Retina (tissue), 1 donor: ENCODE measurements around the gene EPHA6.
A peak's percentile ranks its signal among the peaks of the same experiment; 100 is the strongest.

Experiments used
- DNase-seq: peaks from one replicate; pipeline ENCODE4 v3.0.0-alpha.2; 2016

Gene EPHA6

DNA sequence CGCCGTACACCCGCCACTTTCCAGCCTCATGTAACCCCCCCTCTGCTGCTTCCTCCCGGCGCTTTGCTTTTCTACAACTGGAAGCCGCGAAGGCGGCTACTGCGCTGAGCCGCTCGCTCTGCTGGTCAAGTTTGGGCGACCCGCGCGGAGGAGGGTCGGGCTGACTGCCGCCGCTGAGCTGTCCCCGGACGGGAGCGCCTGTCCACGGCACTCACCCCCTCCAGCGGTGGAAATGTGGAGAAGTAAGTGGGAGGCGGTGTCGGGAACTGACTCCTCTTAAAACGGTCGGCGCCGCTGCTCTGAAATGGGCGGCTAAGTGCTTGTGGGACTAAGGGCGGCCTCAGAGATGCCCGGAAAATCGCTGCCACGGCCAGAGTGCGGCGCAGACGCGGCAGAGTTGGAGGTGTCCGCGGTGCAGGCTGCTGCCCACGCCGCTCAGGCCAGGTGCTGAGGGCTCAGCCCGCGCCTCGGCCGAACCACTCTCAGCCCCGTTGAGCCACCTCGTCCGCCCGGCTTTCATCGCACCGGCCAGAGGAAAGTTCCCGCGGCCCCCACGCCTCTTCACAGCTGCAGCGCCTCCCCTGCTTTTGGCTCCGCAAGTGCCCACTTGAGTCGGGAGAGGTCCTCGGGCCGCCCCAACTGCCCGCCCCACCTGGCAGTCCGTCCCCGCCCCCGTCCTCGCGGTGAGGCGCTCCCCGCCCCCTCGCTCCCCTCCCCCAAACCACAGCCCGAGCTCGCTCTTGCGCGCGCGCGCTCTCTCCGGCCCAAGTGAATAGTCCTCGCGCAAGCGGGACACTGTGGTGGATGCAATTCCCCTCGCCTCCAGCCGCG, at the start of gene EPHA6:
Gene EPHA6, plus strand, starts transcription at position 775 of the 831 bp plus-strand sequence.
- peak; percentile 93 for DNase-seq

DNA sequence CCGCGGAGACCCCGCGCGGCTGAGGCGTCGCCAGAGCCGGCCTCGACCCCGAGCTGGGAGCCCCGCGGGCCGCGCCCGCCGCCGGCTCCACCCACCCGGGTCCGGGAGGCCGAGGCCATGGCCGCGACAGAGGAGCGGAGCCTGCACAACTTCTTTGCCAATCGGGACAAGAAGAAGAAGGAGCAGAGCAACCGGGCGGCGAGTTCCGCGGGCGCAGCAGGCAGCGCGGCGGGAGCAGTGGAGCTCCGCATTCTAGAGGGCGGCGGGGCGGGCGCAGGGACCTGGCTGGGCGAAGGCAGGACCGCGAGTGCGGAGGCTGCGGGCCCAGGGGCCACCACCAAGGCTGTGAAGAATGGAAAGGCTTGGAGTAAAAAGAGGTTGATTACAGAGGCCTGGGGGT, 37.6 kb upstream of the EPHA6 start:
- no peak for DNase-seq

DNA sequence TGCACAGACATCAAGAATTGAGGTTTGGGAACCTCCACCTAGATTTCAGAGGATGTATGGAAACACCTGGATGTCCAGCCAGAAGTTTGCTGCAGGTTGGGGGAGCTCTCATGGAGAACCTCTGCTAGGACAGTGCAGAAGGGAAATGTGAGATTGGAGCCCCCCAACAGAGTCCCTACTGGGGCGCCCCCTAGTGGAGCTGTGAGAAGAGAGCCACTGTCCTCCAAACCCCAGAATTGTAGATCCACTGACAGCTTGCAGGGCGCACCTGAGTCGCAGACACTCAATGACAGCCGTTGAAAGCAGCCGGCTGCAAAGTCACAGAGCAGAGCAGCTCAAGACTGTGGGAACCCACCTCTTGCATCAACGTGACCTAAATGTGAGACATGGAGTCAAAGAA, 34.6 kb upstream of the EPHA6 start:
- DNase-seq, result no peak

DNA sequence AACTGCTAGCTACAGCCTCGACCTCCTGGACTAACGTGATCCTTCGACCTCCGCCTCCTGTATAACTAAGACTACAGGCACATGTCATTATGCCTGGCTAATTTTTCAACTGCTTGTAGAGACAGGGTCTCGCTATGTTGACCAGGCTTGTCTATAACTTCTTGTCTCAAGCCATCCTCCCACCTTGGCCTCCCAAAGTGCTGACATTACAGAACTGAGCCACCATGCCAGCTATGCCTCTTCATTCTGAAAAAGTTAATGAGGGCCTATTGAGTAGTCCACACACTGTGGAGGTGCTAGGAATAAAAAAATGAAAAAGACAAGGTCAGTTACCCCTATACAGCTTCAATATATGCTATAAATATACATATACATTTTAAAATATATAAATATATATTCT, 18.3 kb upstream of the EPHA6 start:
- DNase-seq, result no peak

DNA sequence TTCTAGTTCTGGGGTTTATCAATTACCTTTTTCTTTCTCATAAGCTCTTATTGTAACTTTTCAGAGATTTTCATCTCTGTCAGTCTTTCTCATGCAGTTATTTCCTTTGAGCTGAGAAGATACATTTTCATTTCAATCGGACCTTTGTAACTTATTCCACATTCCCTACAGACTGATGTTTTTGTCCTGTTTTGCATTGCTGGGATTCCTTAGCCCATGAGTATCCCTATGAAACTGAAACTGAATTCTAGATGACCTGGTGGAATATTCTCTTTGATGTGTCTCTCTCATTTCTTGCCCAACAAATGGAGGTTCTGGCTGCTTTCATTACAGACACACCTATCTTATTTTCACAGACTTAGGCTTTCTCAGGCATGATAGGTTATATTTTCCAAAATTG, 10.5 kb upstream of the EPHA6 start:
- DNase-seq, result no peak

DNA sequence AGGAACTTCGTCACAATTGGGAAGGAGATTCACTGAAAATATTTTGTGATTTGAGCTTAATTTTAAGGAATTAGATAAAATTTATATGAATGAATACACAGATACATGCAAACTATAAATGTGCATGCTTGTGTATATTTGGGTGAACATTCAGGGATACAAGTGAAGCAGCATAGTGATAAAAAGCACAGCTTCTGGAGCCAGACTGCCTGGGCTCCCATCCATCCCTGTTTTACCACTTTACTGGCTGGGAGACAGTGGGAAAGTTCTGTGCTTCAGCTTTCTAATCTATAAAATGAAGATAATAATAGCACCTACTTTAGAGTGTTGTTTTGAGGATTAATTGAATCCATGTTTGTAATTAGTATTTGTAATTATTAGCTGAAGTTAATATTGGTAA, 8.1 kb upstream of the EPHA6 start:
- no peak for DNase-seq

DNA sequence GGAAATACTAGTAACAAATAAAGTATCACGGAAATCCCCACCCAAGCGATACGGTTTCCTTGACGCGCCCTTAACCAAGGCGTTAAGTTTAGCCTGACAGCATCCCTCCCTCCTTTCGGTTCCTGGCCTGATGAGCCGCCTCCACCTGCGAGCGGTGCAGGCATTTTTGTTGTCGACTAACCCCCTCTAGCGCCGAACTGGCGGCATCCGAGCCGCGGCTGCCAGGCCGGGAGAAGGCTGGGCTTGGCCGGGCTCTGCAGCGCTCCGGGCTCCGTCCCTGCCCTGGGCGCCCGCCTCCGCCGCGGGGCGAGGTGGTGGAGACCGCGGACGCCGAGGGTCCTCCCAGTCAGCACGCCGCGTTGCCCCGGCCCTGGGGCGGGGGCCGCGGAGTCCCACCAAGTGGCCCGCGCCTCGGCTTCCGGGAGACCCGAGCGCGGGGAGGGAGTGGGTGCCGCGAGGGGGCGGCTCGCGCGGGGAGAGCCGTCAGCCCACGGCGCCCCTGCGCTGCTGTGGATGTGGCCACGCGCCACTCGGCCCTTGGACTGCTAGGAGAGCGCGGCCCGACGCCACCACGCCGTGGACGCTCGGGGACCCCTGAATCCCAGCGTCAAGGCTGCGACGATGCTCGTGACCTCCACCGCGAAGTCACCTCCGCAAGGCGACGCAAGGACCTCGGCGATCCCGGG, 1.1 kb upstream of the EPHA6 start:
- peak; percentile 94 for DNase-seq

DNA sequence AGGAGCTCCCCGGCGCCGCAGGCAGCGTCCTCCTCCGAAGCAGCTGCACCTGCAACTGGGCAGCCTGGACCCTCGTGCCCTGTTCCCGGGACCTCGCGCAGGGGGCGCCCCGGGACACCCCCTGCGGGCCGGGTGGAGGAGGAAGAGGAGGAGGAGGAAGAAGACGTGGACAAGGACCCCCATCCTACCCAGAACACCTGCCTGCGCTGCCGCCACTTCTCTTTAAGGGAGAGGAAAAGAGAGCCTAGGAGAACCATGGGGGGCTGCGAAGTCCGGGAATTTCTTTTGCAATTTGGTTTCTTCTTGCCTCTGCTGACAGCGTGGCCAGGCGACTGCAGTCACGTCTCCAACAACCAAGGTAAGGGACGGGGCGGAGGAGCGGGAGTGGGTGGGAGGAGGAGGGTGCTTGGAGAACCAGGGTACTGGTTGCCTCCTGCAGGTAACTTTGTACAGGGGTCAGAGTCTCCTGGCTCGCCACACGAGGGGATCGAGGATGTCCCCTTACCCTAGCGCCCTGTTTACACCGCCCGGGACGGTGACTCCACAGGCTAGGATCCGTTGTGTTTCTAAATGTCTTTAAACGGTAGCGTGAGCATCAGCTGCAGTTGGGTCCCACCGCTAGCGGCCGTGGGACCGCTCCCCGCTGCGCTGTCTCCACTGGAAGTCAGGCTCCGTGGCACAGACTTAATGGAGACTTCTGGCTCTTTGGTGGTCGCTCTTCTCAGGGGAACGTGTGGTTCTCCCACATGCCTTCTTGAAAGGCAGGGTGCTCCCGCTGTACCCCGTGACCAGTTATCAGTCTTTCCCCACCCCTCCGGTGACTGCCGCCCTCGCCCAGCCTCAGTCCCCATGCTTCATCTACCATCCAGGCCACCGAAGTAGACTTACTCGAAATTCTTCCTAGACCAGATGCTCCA, 515 bp downstream of the EPHA6 start:
- peak; percentile 77 for DNase-seq

DNA sequence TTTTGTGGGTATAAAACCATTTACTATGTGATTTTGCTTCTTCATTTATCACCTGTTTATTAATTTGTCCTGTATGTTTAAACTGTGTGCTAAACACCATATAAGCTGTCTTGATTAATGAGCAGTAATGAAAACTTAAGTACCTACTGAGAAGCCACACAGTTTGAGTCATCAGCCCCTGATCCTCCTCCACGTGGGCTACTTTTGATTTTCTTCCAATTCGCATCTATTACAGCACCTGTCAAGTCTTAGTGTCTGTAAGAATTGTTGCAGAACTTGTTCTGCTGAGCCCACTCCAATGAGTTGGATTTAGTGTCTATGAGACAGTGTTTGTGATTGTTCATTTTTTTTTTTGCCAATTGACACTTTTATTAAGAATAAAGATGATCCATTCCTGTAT, 16.8 kb downstream of the EPHA6 start:
- no peak for DNase-seq

DNA sequence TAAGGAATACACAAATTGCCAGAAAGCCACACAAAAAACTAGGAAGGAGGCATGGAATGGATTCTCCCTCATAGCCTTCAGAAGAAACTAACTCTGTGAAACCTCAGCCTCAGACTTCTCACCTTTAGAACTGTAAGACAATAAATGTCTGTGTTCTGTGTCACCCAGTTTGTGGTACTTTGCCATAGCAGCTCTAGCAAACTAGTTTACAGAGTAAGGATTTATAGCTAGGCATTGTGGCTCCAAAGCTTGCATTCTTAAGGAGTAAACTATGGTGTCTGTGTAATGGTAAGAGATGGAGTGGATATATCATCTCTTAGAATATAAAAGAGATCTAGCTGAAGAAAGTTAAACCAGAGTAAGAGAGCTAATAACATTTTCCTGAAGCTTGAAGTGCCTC, 18.9 kb downstream of the EPHA6 start:
- no peak for DNase-seq

DNA sequence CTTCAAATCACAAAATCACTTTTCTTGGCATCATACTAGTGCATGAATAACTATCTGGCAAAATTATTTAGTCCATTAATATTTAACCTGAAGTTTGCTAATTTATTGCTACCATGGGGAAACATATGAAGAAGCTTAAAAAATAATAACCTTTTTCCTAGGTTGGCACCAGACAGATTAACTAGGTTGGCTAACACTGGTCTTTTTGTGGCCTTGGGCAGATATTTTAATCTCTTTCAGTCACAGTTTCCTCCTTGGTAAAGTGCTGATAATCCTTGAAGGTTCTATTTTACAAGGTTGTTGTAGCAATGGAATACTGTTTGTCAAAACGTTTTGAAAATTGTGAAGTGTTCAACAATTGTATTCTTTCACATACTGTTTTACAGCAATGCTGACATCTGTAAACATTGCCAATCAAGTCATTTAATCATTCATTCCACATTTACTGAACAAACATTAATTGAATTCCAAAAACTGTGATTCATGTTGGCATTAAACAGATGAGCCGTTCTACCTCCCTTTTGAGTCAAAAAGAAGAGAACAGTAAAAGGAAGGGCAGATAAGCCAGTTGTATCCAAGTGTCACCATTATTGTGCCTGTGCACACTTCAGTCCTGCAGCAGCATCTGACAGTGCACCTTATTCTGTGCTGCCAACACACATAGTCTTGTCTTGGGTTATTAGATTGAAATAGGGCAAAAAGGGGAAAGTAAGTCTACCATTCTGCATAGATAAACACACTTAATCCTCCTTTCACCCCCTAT, 21.9 kb downstream of the EPHA6 start:
- DNase-seq, result no peak

DNA sequence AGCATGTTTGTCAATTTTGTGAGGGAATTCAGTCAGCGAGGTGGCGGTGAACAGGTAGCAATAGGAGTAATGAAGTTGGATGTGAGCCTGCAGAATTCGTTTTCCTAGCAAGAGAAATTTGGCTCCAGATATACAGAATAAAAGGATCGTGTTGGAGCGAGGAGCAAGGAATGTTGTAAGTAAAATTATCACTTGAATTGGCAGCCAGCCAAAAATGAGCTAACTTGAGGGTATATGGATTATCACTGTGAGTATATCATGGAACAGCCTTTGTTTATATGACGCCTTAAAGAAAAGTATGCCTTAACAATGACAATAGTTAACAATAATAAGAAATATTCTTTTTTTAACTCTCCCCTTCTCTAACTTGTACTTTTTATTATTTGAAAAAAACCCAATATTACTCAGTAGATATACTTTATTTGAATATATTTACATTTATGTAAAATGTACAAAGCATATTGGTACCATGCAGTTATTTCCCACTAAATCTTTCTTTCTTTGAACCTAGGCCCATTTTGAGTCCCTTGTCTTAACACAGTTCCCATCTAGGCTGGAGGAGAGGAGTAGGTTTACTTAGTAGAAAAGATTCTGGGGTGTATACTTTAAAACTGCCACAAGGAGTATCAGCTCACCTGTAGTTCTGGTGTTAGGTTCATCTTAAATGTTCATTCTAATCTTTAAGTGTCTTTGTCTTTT, 29.3 kb downstream of the EPHA6 start:
- DNase-seq, result no peak

DNA sequence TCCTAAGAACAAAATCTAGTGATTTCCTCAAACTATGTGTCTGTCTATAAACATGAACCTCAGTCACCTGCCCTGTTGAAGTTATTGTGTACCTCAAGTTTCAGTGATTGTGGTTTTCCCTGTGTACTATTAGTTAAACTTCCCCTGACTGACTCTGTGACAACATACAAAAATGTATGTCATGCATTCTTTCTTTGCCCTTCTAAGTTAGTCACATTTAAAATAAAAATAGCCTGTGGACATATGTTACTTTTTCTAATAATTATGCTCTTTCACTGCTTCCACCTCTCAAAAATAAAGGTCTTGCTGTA, 29.8 kb downstream of the EPHA6 start:
- DNase-seq, result no peak

DNA sequence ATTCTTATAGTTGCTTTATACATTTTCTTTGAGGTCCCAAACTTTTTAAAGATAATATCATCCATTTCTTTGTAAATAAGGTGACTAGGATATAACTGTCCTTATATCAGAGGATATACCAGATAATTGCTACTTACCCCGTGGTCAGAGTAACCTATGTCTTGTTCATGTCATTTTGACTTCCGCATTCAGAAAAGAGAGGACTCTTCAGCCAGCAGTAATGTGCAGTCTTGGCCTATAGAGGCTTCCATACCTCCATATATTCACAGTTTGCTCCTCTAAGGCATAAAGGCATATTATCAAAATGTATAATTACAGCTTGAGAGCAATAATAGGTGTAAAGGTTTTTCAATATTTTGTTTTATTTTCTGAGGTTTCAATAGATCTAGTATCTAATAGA, 38.5 kb downstream of the EPHA6 start:
- DNase-seq, result no peak

DNA sequence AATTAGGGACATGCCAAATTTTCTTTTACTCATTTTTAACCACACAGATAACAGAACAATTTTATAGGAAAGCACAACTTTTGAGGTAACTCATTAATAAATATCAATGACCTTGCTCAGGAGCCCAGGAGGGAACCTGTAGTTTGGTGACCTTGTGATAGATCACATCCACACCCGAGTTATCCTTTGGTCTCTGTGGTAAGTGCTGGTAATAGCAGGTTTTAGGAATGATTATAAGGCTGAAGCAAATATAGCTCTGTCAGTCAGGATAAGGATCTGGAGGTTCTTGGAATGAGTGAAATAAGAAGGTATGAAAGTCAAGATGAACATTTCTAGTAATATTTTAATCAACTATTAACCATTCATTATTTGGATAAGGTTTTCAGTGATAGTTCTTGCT, 46.5 kb downstream of the EPHA6 start:
- DNase-seq, result no peak

DNA sequence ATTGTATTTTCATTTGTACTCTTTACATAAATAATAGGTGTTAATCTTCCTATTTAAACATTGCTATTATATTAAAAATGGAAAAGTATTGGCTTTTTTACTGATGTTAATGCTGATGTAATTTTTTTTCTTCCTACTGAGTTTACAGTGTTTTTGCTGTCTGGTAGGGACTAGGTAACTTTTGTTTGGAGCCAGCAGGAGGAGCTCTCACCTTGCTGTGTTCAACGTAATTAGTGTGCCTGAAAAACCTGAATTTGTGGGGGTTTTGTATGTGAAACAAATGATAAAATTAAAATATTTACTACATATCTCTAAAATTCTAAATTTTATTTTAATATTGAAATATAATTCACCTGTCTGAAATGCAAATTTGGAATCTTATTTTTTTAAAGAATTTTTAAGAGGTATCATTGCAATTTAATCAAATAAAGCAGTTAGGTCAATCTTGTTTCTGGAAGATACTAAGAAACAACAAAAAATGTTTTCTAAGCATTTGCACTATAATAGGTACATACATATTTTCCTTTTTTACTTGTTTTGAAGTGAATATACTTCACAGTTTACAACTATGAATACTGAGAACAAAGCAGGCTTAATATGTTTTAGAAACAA, 48.8 kb downstream of the EPHA6 start:
- peak; percentile 34 for DNase-seq

DNA sequence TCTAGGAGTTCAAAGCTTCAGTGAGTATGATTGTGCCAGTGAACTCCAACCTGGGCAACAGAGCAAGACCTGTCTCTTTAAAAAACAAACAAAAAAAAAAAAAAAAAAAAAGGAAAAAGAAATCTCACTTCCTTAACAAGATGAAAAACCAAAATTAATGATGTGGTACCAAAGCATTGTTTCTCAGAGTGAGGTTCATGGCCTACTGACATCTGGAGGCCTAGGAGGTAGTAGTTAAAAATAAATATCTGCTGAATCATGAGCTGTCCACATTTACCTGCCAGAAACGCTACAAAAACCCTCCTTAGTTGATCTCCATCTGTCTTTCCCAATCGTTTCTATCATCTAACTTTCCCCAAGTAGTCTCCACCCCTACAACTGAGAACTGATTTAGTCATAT, 51.2 kb downstream of the EPHA6 start:
- no peak for DNase-seq

DNA sequence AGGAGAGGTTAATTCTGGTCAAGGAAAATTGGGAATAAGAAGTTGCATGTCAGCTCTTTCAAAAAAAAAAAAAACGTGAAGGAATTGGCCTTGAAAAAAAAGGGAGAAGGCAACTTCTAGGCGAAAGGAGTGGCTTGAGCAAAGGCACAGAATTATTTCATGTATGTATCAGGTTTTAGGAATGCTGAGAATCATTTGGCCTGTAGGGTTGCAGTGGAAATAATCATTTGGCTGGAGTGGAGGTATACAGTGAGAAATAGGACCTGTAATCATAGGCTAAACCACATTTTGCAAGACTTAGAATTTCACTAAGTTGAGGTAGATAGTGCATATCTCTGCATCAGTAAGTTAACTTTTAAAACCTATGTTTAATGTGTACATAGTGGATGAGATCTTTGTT, 54.9 kb downstream of the EPHA6 start:
- DNase-seq, result no peak

DNA sequence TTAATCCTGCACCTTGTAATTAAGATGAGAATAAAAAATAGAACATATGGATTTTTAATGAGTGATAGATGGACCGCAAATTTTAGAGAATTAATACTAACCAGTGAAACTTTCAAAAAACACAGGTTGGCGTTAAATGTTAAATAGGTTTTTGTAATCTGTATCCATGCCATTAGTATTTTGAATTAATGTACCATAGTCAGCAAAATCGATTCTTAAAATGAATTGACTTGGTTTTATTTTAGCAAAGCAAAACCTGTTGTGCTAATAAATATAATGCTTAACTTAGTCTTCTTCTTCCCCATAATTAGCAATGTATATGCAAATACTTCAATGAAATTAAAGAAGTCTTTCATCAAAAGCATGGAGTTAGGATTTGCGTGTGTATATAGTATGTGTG, 63.1 kb downstream of the EPHA6 start:
- no peak for DNase-seq

DNA sequence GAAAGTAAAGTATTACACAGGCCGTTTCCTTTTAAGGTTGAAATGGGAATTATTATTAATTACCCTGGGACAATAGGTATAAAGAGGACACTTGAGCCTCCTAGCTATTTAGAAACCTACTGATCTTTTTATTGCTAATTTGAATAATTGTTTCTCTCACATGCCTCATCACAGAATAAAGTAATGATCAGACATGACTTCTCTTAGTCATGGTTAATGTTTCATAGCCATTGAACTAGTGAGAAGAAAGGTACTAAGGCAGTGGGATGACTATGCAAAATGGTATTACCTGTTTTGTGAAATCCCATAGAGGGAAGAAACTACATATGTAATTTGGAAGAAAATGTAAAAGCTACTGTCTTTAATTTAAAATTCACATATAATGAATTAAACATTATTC, 85.6 kb downstream of the EPHA6 start:
- no peak for DNase-seq

DNA sequence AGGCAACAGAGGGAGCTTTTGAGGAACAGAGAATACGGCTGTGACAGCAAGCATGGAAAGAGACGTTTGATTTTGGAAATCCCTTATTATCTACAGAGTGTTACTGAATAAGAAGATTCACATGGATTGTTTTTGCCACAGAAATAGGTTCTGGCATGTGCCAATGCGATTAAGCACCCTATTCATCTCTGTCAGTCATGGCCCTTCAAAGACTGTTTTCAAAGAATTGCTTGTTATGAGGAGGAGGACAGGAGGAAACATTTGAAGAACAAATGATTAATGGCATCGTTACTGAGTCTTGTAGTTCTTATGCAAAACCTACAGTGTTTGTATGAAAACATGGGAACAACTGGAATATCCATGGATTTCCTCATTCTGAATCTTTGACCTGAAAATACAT, 86.2 kb downstream of the EPHA6 start:
- DNase-seq, result peak; percentile 9

DNA sequence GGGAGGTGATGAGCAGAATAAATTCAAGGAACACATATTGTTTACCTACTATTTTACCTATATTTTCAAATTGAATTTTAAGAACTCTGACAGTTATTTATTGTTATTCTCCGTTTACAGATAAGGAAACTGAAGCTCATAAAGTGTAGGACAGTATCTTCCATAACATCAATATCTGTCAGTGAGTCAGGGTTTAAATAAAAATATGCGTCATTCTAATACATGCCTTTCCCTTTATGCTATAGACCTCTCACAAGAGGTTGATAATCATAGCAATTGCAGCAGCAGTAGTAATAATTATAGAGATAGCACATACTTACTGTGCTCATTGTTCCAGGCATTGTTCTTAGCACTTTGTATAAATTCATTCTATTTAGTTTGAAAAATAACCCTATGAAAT, 101.1 kb downstream of the EPHA6 start:
- no peak for DNase-seq
